A549 (cell line): ENCODE data around the gene IRX4. TPM values are rescaled to one million over a fixed set of nuclear protein-coding genes. Genes with fewer than 3 reads are reported as not detected.

Experiments
- ATAC-seq, 2 experiments: fragments of 200-7000 bp in 1 of 2; fragments of >200 bp in 1 of 2; cut with Nextera tagmentation in 1 of 2; cut with Tn5 transposase in 1 of 2; 3 replicates each; pipeline versions ENCODE4 v1.8.0 to v1.9.1; 2018 to 2020; ENCODE audit warnings: mild to moderate bottlenecking in 1 of 2, moderate library complexity in 1 of 2
- CTCF ChIA-PET: fragments of 300-600 bp; sonication (Branson Sonifier 250); formaldehyde crosslinking; extraction: SDS; loops from one replicate; lab custom pipeline; 2021; ENCODE audit warnings: antibody characterized with exemption, inconsistent platforms; lab: Yijun Ruan, JAX
- POLR2A ChIA-PET: fragments of 350-600 bp; formaldehyde crosslinking; extraction: SDS; loops from one replicate; lab custom pipeline; 2021; ENCODE audit warnings: antibody characterized with exemption, inconsistent platforms; lab: Yijun Ruan, JAX
- DNase-seq, 2 experiments: peaks; one replicate each; pipeline versions ENCODE4 v3.0.0 to v3.0.0-alpha.2; 2011 to 2016; ENCODE audit warnings: low read depth in 1 of 2, low spot score in 1 of 2
- FAIRE-seq: peaks from 2 replicates; lab custom pipeline; 2011; peaks lifted over from hg19 to GRCh38; lab: Jason Lieb, UNC
- H3K27ac ChIP-seq, 2 experiments: fragments of >200 bp; sonication (Bioruptor Twin); formaldehyde crosslinking; 3 replicates each; pipeline ENCODE4 v1.5.1; 2016 to 2017
- H3K4me1 ChIP-seq: fragments of >200 bp; sonication (Bioruptor Twin); formaldehyde crosslinking; 3 replicates; pipeline ENCODE4 v1.6.1; 2016
- H3K4me2 ChIP-seq: fragments of >200 bp; sonication (Bioruptor Twin); formaldehyde crosslinking; 3 replicates; pipeline ENCODE4 v1.6.1; 2016
- H3K4me3 ChIP-seq: fragments of >200 bp; sonication (Bioruptor Twin); formaldehyde crosslinking; 3 replicates; pipeline ENCODE4 v1.5.1; 2016
- H3K9me3 ChIP-seq: fragments of >200 bp; sonication (Bioruptor Twin); formaldehyde crosslinking; 3 replicates; pipeline ENCODE4 v1.6.1; 2016
- BCL3 ChIP-seq: fragments of >200 bp; sonication (Bioruptor Twin); formaldehyde crosslinking; IDR thresholded peaks from 3 replicates; pipeline ENCODE4 v1.6.1; 2016
- BHLHE40 ChIP-seq: IDR thresholded peaks from 2 replicates; pipeline ENCODE4 v1.6.1; 2012; ENCODE audit warnings: low read depth, low read length, inconsistent platforms
- CEBPB ChIP-seq, 2 experiments: fragments of >200 bp in 1 of 2; sonication (Bioruptor Twin) in 1 of 2; formaldehyde crosslinking in 1 of 2; IDR thresholded peaks; 2 replicates each; pipeline ENCODE4 v1.6.1; 2012 to 2016
- CHD2 ChIP-seq: fragments of 150-350 bp; IDR thresholded peaks from 2 replicates; pipeline ENCODE4 v1.6.1; 2014; ENCODE audit warnings: low read length; ENCODE audit not compliant: partially characterized antibody
- CTCF ChIP-seq: fragments of >200 bp; sonication (Bioruptor Twin); formaldehyde crosslinking; IDR thresholded peaks from 3 replicates; pipeline ENCODE4 v1.5.1; 2016
- FOSB ChIP-seq: fragments of 250-450 bp; sonication (Bioruptor Pico); IDR thresholded peaks from 2 replicates; pipeline ENCODE4 v1.5.0; 2020; ENCODE audit warnings: mild to moderate bottlenecking, moderate library complexity
- GATA3 ChIP-seq: IDR thresholded peaks from 2 replicates; pipeline ENCODE4 v1.6.1; 2012; ENCODE audit warnings: borderline replicate concordance
- HOXA7 ChIP-seq: fragments of 250-450 bp; sonication (Bioruptor Pico); IDR thresholded peaks from 2 replicates; pipeline ENCODE4 v1.5.0; 2020; ENCODE audit warnings: mild to moderate bottlenecking, moderate library complexity
- JUN ChIP-seq, 2 experiments: fragments of >200 bp; sonication (Bioruptor Twin); formaldehyde crosslinking; IDR thresholded peaks; 2 replicates in 1 of 2; 3 replicates in 1 of 2; pipeline ENCODE4 v1.6.1; 2016 to 2017
- JUNB ChIP-seq: fragments of >200 bp; sonication (Bioruptor Twin); formaldehyde crosslinking; IDR thresholded peaks from 2 replicates; pipeline ENCODE4 v1.6.1; 2016
- MAFK ChIP-seq: fragments of 450-650 bp; IDR thresholded peaks from 2 replicates; pipeline ENCODE4 v1.6.1; 2014; ENCODE audit not compliant: partially characterized antibody
- MAX ChIP-seq: IDR thresholded peaks from 2 replicates; pipeline ENCODE4 v1.6.1; 2012
- NPAS2 ChIP-seq: fragments of 250-450 bp; sonication (Bioruptor Pico); IDR thresholded peaks from 2 replicates; pipeline ENCODE4 v1.8.0; 2022; ENCODE audit warnings: mild to moderate bottlenecking, moderate library complexity, borderline replicate concordance
- PBX3 ChIP-seq: IDR thresholded peaks from 2 replicates; pipeline ENCODE4 v1.6.1; 2012
- POLR2A ChIP-seq: IDR thresholded peaks from 2 replicates; pipeline ENCODE4 v1.6.1; 2012; ENCODE audit warnings: mild to moderate bottlenecking, low read length
- POLR2AphosphoS2 ChIP-seq: conservative IDR thresholded peaks from 2 replicates; pipeline ENCODE4 v1.6.1; 2012; ENCODE audit warnings: low read length, improper control_type of control experiment, inconsistent platforms
- RCOR1 ChIP-seq: fragments of 150-350 bp; IDR thresholded peaks from 2 replicates; pipeline ENCODE4 v1.6.1; 2014; ENCODE audit warnings: antibody characterized with exemption, low read length, low read depth
- REST ChIP-seq: fragments of 200-600 bp; sonication (generic); IDR thresholded peaks from 2 replicates; pipeline ENCODE4 v1.6.1; 2016; ENCODE audit warnings: antibody characterized with exemption, mild to moderate bottlenecking, moderate library complexity
- RNF2 ChIP-seq: fragments of 200-600 bp; sonication (generic); IDR thresholded peaks from 2 replicates; pipeline ENCODE4 v1.6.1; 2016; ENCODE audit warnings: low read depth, mild to moderate bottlenecking, antibody characterized with exemption, moderate library complexity, borderline replicate concordance
- SMC3 ChIP-seq: fragments of >200 bp; sonication (Bioruptor Twin); formaldehyde crosslinking; IDR thresholded peaks from 3 replicates; pipeline ENCODE4 v1.6.1; 2018; ENCODE audit warnings: inconsistent platforms
- SREBF2 ChIP-seq: fragments of 450-650 bp; IDR thresholded peaks from 2 replicates; pipeline ENCODE4 v1.6.1; 2014; ENCODE audit warnings: mild to moderate bottlenecking, moderate library complexity
- TFCP2L1 ChIP-seq: fragments of 250-450 bp; sonication (Bioruptor Pico); IDR thresholded peaks from 2 replicates; pipeline ENCODE4 v1.5.0; 2021; ENCODE audit warnings: mild to moderate bottlenecking
- TP53 ChIP-seq: fragments of 250-450 bp; sonication (Bioruptor Pico); IDR thresholded peaks from 2 replicates; pipeline ENCODE4 v1.5.0; 2021; ENCODE audit warnings: mild to moderate bottlenecking, moderate library complexity
- ZFP36 ChIP-seq: fragments of 450-650 bp; IDR thresholded peaks from 2 replicates; pipeline ENCODE4 v1.6.1; 2014; ENCODE audit warnings: borderline replicate concordance; ENCODE audit not compliant: partially characterized antibody
- ZNF302 ChIP-seq: fragments of 250-450 bp; sonication (Bioruptor Pico); IDR thresholded peaks from 2 replicates; pipeline ENCODE4 v1.9.0; 2021; ENCODE audit warnings: inconsistent platforms, mild to moderate bottlenecking, moderate library complexity
- WGBS: methylation state at CpG from one replicate; pipeline ENCODE4 v1.1.6; 2017; ENCODE audit errors: missing lambda C conversion rate; 5-methylcytosine and 5-hydroxymethylcytosine counted together
- polyA plus RNA-seq, 4 experiments: library from polyadenylated mRNA; depleted of rRNA in 3 of 4; stranded (reverse); fragments of >200 nt; fragmentation: RNase III in 1 of 4; extraction: RNeasy Plus Mini Kit Qiagen cat#74134 plus additional on column Dnase treatment in 1 of 4; gene quantifications; 2 replicates in 3 of 4; 3 replicates in 1 of 4; pipeline ENCODE4 v1.2.3, GENCODE V29; 2011 to 2017

IRX4 gene
- polyA plus RNA-seq, 2 of the 4 experiments (the other 2 are of a cell fraction): 0.04 to 0.06 TPM

GRCh38 chr5:1921711-1922110 is 39.0 kb upstream of the IRX4 start:
- no peaks in the 10 kb centered on the region for H3K4me1 ChIP-seq
- TF ChIP-seq CEBPB (IDR thresholded peaks at IDR 0.05) (no peak), RNF2 (no peak), SREBF2 (no peak), TP53 (CRISPR knock-in tag) (no peak), CHD2 (no peak), ZFP36 (no peak), BCL3 (no peak), MAX (no peak), PBX3 (no peak), TFCP2L1 (no peak), CTCF (no peak), HOXA7 (CRISPR knock-in tag) (no peak), JUN (IDR thresholded peaks at IDR 0.05) (no peak), NPAS2 (CRISPR knock-in tag) (no peak), RCOR1 (no peak), MAFK (no peak), FOSB (no peak), POLR2A (no peak)
- TF ChIP-seq, all 56 proteins: peak for 0
- no peak overlapping the region for H3K4me2 ChIP-seq
- no peak overlapping the region for H3K27ac ChIP-seq
- H3K9me3 ChIP-seq: no peaks in the 10 kb centered on the region
- no peak for DNase-seq
- CTCF ChIA-PET: interaction anchor here (1.2 kb wide), 1 partner anchor 12 kb away, joined by 4 read pairs; no protein-coding TSS in a partner anchor
- no peak for FAIRE-seq
- ATAC-seq: no peak
- H3K4me3 ChIP-seq: no peak overlapping the region
- POLR2A ChIA-PET: no interaction called here
- WGBS: 63% methylated on average over 19 of the region's 19 CpGs

- no peaks in the 10 kb centered on the region for H3K9me3 ChIP-seq
- no peak for TF ChIP-seq BHLHE40
- no peak for TF ChIP-seq ZNF302 (CRISPR knock-in tag)
- TF ChIP-seq FOSB: no peak
- no peak for TF ChIP-seq JUNB
- no peak for TF ChIP-seq REST
- TF ChIP-seq GATA3: no peak
- no peak for TF ChIP-seq SMC3
- TF ChIP-seq MAX: no peak
- TF ChIP-seq POLR2AphosphoS2: no peak
- TF ChIP-seq, all 56 proteins: peak for 0
- ChIA-PET CTCF (no interaction called here), POLR2A (no interaction called here)
- H3K4me2 ChIP-seq: no peak overlapping the region
- ATAC-seq: no peak
- WGBS: 58% methylated on average over 6 of the region's 6 CpGs
- H3K4me3 ChIP-seq: no peak overlapping the region
- no peaks in the 10 kb centered on the region for H3K4me1 ChIP-seq
- no peak for DNase-seq
- H3K27ac ChIP-seq: no peak overlapping the region
- FAIRE-seq: no peak
These were observed 37.0 kb upstream of the IRX4 start for GRCh38 chr5:1919750-1920149.
